ENCODE measurements around the gene ZNF664. TPM values are rescaled to one million over a fixed set of nuclear protein-coding genes. Genes with fewer than 3 reads are reported as not detected.

The ZNF664 gene
- total and polyA plus RNA-seq, 9 of the 15 experiments (the other 6 are each of a cell fraction or from before 2014, with no cell fraction given), result 3.3 to 101 (median 63.6) TPM

DNA sequence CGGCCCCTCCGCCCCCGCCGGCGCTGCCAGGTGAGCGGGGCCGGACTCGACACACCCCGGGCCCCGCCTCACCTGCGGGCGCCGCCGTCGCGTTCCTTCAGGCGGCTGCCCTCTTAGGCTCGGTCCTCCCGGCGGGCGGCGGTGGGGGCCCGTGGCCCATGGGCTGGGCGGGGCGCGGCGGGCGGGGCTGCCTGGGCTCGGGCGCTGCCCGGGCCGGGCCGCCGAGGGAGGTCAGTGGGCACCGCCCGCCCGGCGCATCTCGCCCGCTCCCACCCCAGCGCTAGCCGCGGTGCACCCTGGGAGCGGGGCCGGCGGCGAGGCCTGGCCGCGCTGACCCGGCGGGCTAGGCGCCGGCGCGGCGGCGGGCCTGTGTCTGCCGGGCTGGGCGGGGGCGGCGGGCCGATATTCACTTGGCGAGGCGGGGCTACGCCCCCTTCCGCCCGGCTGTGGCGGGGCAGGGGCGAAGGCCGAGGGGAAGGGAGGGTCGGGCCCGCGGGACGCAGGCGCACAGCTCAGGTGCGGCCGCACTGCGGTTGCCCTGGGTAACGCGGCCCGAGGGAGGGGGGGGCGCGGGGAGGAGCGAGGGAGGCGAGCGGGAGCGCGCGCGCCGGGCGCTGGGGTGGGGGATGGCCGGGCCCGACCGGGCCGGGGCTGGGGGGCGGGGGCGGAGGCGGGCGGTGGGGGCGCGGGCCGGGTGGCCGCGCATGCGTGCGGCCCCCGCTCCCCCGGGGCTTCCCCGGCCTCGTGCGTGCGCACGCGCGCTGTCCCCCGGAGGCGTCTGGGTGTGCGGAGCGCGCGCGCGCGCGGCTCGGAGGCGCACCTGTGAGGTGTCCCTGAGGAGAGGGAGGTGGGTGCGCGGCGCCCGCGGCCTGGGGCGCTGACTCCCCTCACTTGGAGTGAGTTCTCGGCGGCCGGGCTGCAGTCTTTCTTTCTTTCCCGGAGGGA is at the start of gene ZNF664, which contains the start of gene CCDC92 (continued):
- TF ChIP-seq GATA2 (CRISPR knock-in tag; IDR thresholded peaks at IDR 0.05) (no peak), ZNF143 (CRISPR knock-in tag; IDR thresholded peaks at IDR 0.05) (no peak), IRF9 (tag; IDR thresholded peaks at IDR 0.05) (no peak), ZNF431 (CRISPR knock-in tag; IDR thresholded peaks at IDR 0.05) (no peak), ATF1 (CRISPR knock-in tag; IDR thresholded peaks at IDR 0.05) (no peak), ATF1 (tag; IDR thresholded peaks at IDR 0.05) (no peak), TSHZ1 (CRISPR knock-in tag; IDR thresholded peaks at IDR 0.05) (no peak), ZKSCAN8 (CRISPR knock-in tag; IDR thresholded peaks at IDR 0.05) (no peak), RHOXF2B (CRISPR knock-in tag; conservative IDR thresholded peaks at IDR 0.05) (no peak), L3MBTL2 (IDR thresholded peaks at IDR 0.05) (no peak), U2AF2 (optimal IDR thresholded peaks at IDR 0.05; ENCODE audit: low read depth, low read length) (no peak), TFAP4 (CRISPR knock-in tag; IDR thresholded peaks at IDR 0.05; ENCODE audit: borderline replicate concordance) (peak; percentile 54; the same call in 1 of the 2 replicates), MAFF (IDR thresholded peaks at IDR 0.05; ENCODE audit: low read length) (no peak), GTF2E2 (tag; IDR thresholded peaks at IDR 0.05) (no peak), SREBF1 (IDR thresholded peaks at IDR 0.05; ENCODE audit: borderline replicate concordance, low read depth, low read length) (no peak), ZMIZ1 (IDR thresholded peaks at IDR 0.05; ENCODE audit: low read depth in 2 of 2, low read length in 2 of 2) (no peak), FOXP1 (CRISPR knock-in tag; IDR thresholded peaks at IDR 0.05) (no peak)
- TF ChIP-seq, protein P1, sequence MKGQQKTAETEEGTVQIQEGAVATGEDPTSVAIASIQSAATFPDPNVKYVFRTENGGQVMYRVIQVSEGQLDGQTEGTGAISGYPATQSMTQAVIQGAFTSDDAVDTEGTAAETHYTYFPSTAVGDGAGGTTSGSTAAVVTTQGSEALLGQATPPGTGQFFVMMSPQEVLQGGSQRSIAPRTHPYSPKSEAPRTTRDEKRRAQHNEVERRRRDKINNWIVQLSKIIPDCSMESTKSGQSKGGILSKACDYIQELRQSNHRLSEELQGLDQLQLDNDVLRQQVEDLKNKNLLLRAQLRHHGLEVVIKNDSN (CRISPR knock-in tag; IDR thresholded peaks at IDR 0.05), result no peak
